ENCODE data around the gene APBA1.

APBA1 gene

DNA sequence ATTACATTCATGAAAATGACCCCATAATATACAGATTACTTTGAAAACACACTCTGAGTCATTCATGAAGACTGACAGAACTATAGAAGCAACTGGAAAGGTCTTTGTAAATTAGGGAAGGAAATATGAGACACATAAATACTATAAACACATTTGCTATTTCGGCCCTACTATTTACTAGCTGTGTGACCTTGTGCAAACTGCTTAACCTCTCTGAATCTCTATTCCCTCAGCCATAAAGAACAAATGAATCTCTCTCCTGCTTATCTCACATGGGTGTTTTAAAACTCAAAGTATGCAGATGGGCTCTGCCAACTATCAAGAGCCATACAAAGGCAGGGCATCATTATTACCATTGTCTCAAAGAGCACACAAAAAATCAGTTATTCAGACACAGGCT, 52.9 kb downstream of the APBA1 start:
- Mint-ChIP-seq H3K4me3 (no peak overlapping the region), H3K36me3 (ENCODE audit: insufficient read depth) (no peaks in the 10 kb centered on the region), H3K4me1 (no peaks in the 10 kb centered on the region), H3K27ac (ENCODE audit: low read depth) (no peak overlapping the region), H3K27me3 (peaks cover 24% of the 10 kb centered on the region), H3K9me3 (peaks cover 7% of the 10 kb centered on the region)
- DNase-seq (ENCODE audit: low spot score in 2 of 2) = no peak
- ATAC-seq (replicated peaks; ENCODE audit: extremely low read depth, poor library complexity, severe bottlenecking) = no peak

DNA sequence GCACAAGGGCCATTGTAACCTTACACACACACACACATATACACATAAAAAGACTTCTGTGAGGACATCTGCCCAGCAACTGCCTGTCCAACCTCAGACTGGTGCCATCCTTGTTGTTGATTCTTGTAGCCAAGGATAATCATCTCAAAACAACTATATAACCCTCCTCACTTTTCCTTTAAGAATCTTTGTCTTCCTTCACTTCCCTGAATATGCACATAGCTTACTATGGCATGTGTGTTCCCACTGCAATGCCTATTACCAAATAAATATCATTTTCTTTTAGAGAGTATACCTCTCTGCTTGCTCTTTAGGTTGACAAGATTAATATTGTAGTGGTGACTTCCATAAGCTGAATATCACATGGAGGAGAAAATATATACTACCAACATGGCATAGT, 55.2 kb downstream of the APBA1 start:
- ATAC-seq (replicated peaks; ENCODE audit: extremely low read depth, poor library complexity, severe bottlenecking) (no peak), DNase-seq (ENCODE audit: low spot score in 2 of 2) (no peak)
- H3K27me3 Mint-ChIP-seq = peaks cover 24% of the 10 kb centered on the region
- H3K9me3 Mint-ChIP-seq = peaks cover 7% of the 10 kb centered on the region
- no peaks in the 10 kb centered on the region for H3K4me1 Mint-ChIP-seq
- no peak overlapping the region for H3K4me3 Mint-ChIP-seq
- H3K36me3 Mint-ChIP-seq (ENCODE audit: insufficient read depth) = no peaks in the 10 kb centered on the region
- no peak overlapping the region for H3K27ac Mint-ChIP-seq (ENCODE audit: low read depth)

DNA sequence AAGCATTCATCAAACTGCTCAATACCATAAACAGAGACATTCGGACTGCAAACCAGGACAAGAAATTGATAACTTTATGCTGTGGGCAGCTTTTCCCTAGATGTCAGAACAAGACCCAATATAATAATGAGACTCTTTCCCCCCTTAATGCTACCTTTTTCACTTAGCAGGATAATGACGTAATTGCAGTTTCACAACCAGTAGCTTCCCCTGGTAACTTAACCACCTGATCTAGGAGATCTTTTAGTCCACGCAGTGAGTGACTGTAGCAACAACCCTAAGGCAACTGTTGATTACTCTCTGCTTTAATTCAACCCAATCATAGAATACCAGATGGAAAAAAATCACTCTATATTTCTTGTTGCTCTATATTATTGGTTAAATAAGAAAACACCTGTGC, 56.3 kb downstream of the APBA1 start:
- Mint-ChIP-seq H3K4me3 (no peak overlapping the region), H3K27me3 (peaks cover 26% of the 10 kb centered on the region), H3K27ac (ENCODE audit: low read depth) (no peak overlapping the region), H3K9me3 (peaks cover 7% of the 10 kb centered on the region), H3K36me3 (ENCODE audit: insufficient read depth) (no peaks in the 10 kb centered on the region), H3K4me1 (no peaks in the 10 kb centered on the region)
- ATAC-seq (replicated peaks; ENCODE audit: extremely low read depth, poor library complexity, severe bottlenecking) (no peak), DNase-seq (ENCODE audit: low spot score in 2 of 2) (no peak)

DNA sequence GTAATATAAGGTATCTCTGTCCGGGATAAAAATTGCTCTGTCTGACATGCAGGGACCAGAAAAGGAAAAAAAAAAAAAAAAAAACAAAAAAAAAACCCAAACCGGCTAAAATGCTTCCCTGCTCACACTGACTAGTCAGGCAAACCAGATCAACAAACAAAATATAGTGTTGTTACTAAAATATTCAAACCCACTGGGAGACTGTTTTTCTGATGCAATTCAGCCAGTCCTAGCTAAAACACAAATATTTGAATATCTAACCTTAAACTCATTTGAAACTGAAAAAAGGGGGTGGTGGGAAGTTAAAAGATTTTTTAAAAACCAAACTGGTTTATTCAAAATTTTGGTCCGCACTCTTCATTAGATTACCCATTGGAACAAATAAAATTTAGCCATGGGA, 61.0 kb downstream of the APBA1 start:
- ATAC-seq (replicated peaks; ENCODE audit: extremely low read depth, poor library complexity, severe bottlenecking) = no peak
- H3K9me3 Mint-ChIP-seq = no peaks in the 10 kb centered on the region
- H3K4me1 Mint-ChIP-seq = no peaks in the 10 kb centered on the region
- peaks cover 35% of the 10 kb centered on the region for H3K27me3 Mint-ChIP-seq
- no peak overlapping the region for H3K27ac Mint-ChIP-seq (ENCODE audit: low read depth)
- H3K4me3 Mint-ChIP-seq = no peak overlapping the region
- DNase-seq (ENCODE audit: low spot score in 2 of 2) = no peak
- peaks cover 3% of the 10 kb centered on the region for H3K36me3 Mint-ChIP-seq (ENCODE audit: insufficient read depth)

DNA sequence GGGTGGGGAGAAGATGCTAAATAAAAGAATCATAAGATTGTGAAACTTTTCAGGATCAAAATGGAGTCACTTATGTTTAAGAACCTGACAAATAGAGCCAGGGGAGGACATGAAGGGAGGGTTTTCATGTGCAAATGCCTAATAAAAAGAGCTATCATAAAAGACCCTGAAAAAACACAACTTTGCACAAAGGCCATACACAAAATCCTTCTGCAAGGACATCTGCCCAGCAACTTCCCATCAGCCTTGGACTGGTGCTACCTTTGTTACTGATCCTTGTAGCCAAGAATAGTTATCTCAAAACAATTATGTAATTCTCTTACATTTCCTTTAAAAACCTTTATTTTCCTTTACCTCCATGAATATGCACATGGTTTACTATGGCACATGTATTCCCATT, 63.0 kb downstream of the APBA1 start:
- Mint-ChIP-seq H3K9me3 (no peaks in the 10 kb centered on the region), H3K4me3 (no peak overlapping the region)
- DNase-seq (ENCODE audit: low spot score in 2 of 2) = no peak

DNA sequence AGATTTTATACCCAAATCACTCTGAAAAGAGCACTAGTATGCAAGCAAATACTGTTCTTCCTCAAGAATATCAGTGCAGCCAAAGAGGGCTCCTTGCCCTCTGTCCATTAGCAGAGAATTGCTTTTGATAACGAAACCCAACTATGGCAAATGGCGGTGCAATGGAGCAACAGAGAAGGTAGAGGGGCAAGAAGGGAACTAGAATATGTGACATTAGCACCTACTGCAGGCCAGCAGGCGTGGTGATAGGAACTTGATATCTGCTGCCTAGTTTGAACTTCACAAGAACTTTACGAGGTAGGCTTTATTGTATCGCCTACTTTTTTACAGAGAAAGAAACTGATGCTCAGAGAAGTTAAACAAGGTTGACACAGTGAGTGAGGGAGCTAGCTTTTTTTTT, 66.1 kb downstream of the APBA1 start:
- Mint-ChIP-seq H3K27ac (ENCODE audit: low read depth) (no peak overlapping the region), H3K4me1 (no peaks in the 10 kb centered on the region), H3K27me3 (peaks cover 42% of the 10 kb centered on the region), H3K9me3 (no peaks in the 10 kb centered on the region), H3K4me3 (no peak overlapping the region), H3K36me3 (ENCODE audit: insufficient read depth) (peaks cover 3% of the 10 kb centered on the region)
- ATAC-seq (replicated peaks; ENCODE audit: extremely low read depth, poor library complexity, severe bottlenecking) (no peak), DNase-seq (ENCODE audit: low spot score in 2 of 2) (no peak)

More for the DNA sequence above, 63.0 kb downstream of the APBA1 start:
- H3K27me3 Mint-ChIP-seq = peaks cover 32% of the 10 kb centered on the region
- H3K4me1 Mint-ChIP-seq = no peaks in the 10 kb centered on the region
- peaks cover 3% of the 10 kb centered on the region for H3K36me3 Mint-ChIP-seq (ENCODE audit: insufficient read depth)
- H3K27ac Mint-ChIP-seq (ENCODE audit: low read depth) = no peak overlapping the region
- no peak for ATAC-seq (replicated peaks; ENCODE audit: extremely low read depth, poor library complexity, severe bottlenecking)

DNA sequence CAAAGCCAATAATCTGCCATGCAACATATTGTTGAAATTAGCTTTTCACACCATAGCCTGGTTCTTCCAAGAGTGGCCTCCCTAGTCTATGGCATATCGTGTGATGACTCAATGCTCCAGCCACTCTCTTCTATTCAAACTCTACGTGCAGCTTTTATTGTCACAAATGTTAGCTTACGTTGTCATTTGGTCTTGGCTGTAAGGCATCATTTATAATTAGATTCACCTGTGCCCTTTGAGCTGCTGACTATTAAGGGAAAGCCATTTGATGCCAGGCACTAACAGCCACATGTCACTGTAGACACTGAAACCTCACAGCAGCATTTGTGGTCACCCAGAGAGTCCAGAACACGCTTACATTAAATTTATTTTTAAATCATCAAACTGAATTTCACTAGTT, 66.8 kb downstream of the APBA1 start:
- no peak overlapping the region for H3K4me3 Mint-ChIP-seq
- no peak overlapping the region for H3K27ac Mint-ChIP-seq (ENCODE audit: low read depth)
- H3K4me1 Mint-ChIP-seq = no peaks in the 10 kb centered on the region
- H3K9me3 Mint-ChIP-seq = no peaks in the 10 kb centered on the region
- ATAC-seq (replicated peaks; ENCODE audit: extremely low read depth, poor library complexity, severe bottlenecking) (no peak), DNase-seq (ENCODE audit: low spot score in 2 of 2) (no peak)
- peaks cover 36% of the 10 kb centered on the region for H3K27me3 Mint-ChIP-seq
- peaks cover 4% of the 10 kb centered on the region for H3K36me3 Mint-ChIP-seq (ENCODE audit: insufficient read depth)

DNA sequence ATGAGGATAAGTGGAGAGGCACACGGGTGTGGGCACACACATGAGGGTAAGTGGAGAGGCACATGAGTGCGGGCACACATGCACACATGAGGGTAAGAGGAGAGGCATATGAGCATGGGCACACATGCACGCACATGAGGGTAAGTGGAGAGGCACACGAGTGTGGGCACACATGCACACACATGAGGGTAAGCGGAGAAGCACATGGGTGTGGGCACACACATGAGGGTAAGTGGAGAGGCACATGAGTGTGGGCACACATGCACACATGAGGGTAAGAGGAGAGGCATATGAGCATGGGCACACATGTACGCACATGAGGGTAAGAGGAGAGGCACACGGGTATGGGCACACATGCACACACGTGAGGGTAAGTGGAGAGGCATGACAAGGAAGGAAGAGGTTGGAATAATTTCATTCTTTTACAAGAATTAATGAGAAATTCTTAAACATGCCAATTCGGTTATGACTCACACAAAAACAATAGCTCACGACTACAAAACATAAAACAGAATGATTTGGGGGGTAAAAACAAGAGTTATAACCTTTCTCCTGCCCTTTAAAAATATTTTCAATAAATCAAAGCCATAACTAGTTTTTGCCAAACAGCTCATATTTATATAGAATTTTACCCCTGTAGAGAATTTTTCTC, 67.5 kb downstream of the APBA1 start:
- Mint-ChIP-seq H3K27ac (ENCODE audit: low read depth) (no peak overlapping the region), H3K36me3 (ENCODE audit: insufficient read depth) (peaks cover 3% of the 10 kb centered on the region), H3K9me3 (no peaks in the 10 kb centered on the region), H3K4me1 (no peaks in the 10 kb centered on the region), H3K4me3 (no peak overlapping the region), H3K27me3 (peaks cover 29% of the 10 kb centered on the region)
- DNase-seq (ENCODE audit: low spot score in 2 of 2) (no peak), ATAC-seq (replicated peaks; ENCODE audit: extremely low read depth, poor library complexity, severe bottlenecking) (no peak)

DNA sequence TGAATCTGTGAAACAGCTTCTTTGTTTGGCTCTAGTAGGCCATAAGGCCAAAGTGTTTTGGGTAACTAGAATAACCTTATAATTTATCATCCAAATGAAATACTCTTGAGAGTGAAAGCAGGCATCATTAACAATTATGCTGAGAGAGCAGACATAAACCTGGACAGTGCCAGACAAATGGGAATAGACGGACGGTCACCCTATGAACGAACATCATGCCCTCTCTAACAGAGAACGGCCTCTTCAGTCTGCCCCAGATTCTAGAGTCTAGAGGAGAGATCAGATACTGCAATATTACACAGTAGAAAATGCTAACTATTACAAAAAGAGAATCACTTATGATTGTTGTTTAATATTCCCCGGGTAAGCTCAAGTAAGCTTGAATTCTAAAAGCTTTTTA, 68.5 kb downstream of the APBA1 start:
- Mint-ChIP-seq H3K4me1 (no peaks in the 10 kb centered on the region), H3K4me3 (no peak overlapping the region), H3K27ac (ENCODE audit: low read depth) (no peak overlapping the region), H3K9me3 (no peaks in the 10 kb centered on the region), H3K36me3 (ENCODE audit: insufficient read depth) (peaks cover 2% of the 10 kb centered on the region), H3K27me3 (peaks cover 23% of the 10 kb centered on the region)
- ATAC-seq (replicated peaks; ENCODE audit: extremely low read depth, poor library complexity, severe bottlenecking) (no peak), DNase-seq (ENCODE audit: low spot score in 2 of 2) (no peak)

DNA sequence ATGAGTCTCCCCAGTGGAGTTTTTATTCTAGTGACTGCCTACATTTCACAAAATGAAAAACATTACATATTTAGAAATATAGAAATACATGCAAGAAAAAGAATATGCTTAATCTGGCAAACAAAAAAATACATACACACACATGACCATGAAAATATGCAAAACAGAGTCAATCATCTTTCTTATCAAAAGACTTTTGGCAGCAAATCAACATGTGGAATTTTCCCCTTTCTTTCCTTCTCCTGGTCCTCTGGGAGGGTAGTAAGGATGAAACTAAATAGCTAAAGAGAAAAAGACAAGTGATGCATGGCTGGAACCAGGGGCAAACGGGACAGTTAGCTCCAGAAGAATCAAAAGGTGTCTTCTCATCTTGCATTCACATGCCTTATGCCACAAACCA, 69.4 kb downstream of the APBA1 start:
- Mint-ChIP-seq H3K36me3 (ENCODE audit: insufficient read depth) (peaks cover 2% of the 10 kb centered on the region), H3K27me3 (peaks cover 14% of the 10 kb centered on the region), H3K9me3 (no peaks in the 10 kb centered on the region), H3K4me1 (no peaks in the 10 kb centered on the region), H3K4me3 (no peak overlapping the region), H3K27ac (ENCODE audit: low read depth) (no peak overlapping the region)
- no peak for DNase-seq (ENCODE audit: low spot score in 2 of 2)
- no peak for ATAC-seq (replicated peaks; ENCODE audit: extremely low read depth, poor library complexity, severe bottlenecking)

DNA sequence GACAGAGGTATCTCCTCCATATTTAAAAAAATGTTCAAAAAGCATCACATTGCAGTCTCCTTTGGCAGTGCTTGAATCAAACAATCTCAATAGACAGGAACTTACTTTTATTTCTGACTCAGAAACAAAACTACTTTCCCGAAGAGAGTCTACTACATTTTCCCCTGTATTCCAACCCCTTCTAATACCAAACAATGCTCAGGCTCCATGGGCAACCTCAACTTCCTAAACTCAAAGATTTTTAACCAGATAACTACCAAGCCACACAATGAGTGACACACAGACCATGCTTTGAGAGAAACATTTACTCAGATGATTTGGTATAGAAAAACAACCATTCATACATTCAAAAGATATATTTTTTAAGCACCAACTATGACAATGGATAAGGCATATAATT, 70.5 kb downstream of the APBA1 start:
- Mint-ChIP-seq H3K27ac (ENCODE audit: low read depth) (no peak overlapping the region), H3K4me1 (no peaks in the 10 kb centered on the region), H3K27me3 (peaks cover 14% of the 10 kb centered on the region), H3K36me3 (ENCODE audit: insufficient read depth) (peaks cover 2% of the 10 kb centered on the region), H3K9me3 (no peaks in the 10 kb centered on the region), H3K4me3 (no peak overlapping the region)
- DNase-seq (ENCODE audit: low spot score in 2 of 2) (no peak), ATAC-seq (replicated peaks; ENCODE audit: extremely low read depth, poor library complexity, severe bottlenecking) (no peak)

DNA sequence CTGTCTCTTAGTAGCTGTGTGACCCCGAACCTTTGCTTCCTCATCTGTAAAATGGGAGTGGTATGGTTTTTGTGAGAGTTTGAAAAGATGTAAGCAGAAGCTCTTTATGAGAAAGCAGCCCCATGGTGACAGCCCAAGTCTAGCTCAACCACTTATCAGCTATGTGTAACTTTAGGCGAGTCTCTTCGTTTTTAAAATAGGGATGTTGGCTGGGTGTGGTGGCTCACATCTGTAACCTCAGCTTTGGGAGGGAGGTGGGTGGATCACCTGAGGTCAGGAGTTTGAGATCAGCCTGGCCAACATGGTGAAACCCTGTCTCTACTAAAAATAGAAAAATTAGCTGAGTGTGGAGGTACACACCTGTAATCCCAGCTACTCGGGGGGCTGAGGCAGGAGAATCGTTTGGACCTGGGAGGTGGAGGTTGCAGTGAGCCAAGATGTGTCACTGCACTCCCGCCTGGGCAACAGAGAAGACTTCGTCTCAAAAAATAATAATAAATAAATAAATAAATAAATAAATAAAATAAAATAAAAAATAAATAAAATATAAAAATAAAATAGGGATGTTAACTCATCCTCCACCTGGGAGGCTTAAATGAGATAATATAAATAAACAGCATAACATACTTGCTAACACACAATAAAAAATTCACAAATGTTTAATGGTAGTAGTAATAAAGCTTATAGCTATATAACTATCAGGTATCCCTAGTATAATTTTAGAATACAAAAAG, 71.7 kb downstream of the APBA1 start:
- peaks cover 2% of the 10 kb centered on the region for H3K36me3 Mint-ChIP-seq (ENCODE audit: insufficient read depth)
- H3K4me1 Mint-ChIP-seq = no peaks in the 10 kb centered on the region
- H3K4me3 Mint-ChIP-seq = no peak overlapping the region
- ATAC-seq (replicated peaks; ENCODE audit: extremely low read depth, poor library complexity, severe bottlenecking) (no peak), DNase-seq (ENCODE audit: low spot score in 2 of 2) (no peak)
- no peaks in the 10 kb centered on the region for H3K9me3 Mint-ChIP-seq
- no peak overlapping the region for H3K27ac Mint-ChIP-seq (ENCODE audit: low read depth)
- H3K27me3 Mint-ChIP-seq = peaks cover 14% of the 10 kb centered on the region

DNA sequence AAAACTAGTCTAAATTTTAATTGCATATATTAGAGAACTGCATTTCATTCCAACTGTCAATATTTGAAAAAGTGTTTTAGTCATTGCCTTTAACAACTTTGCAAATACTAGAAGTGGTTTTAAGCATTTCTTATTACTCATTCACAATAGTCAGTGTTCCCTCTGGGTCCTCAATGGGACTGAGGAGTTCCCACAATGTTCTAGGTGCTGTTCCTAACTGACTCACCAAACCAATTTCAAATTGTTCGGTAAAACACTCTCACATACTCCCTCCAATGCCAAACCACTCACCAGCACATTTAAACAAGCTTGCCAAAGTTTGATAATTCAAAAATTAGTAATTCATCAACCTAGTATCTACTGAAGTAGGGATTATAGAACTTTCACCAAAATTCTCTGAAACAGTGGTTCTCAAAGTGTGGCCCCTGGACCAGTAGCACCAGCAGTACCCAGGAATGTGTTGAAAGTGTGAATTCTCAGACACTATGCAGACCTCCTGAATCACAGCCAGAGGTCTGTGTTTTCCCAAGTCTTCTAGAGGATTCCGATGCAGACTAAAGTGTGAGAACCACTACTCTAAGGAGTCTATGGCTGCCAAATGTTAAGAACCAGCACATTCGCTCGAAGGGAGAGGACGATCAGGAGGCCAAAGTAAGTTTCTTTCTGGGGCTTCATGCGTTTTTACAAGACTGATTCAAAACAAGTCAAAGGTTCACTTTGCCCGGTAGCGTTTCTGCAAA, 72.8 kb downstream of the APBA1 start:
- ATAC-seq (replicated peaks; ENCODE audit: extremely low read depth, poor library complexity, severe bottlenecking) (no peak), DNase-seq (ENCODE audit: low spot score in 2 of 2) (no peak)
- Mint-ChIP-seq H3K4me1 (no peaks in the 10 kb centered on the region), H3K9me3 (no peaks in the 10 kb centered on the region), H3K27ac (ENCODE audit: low read depth) (no peak overlapping the region), H3K4me3 (no peak overlapping the region), H3K36me3 (ENCODE audit: insufficient read depth) (peaks cover 2% of the 10 kb centered on the region), H3K27me3 (peaks cover 12% of the 10 kb centered on the region)
